GM15510 (cell line): ENCODE data around the gene TMEM151A.

Source experiments
- POLR2A ChIP-seq: IDR thresholded peaks from 3 replicates; pipeline ENCODE4 v1.6.1; 2011; ENCODE audit warnings: borderline replicate concordance; ENCODE audit not compliant: insufficient read length; ENCODE audit errors: extremely low read depth

The TMEM151A gene

GRCh38 chr11:66265531-66266377, 25.9 kb upstream of the TMEM151A start:
- TF ChIP-seq POLR2A, result no peak

- TF ChIP-seq POLR2A, result no peak
These were observed 25.2 kb upstream of the TMEM151A start for GRCh38 chr11:66266378-66267038.

- no peak for TF ChIP-seq POLR2A
These were observed 24.7 kb upstream of the TMEM151A start for GRCh38 chr11:66267039-66267378.

GRCh38 chr11:66267379-66268243, 24.1 kb upstream of the TMEM151A start:
- peak; percentile 26 for TF ChIP-seq POLR2A

DNA sequence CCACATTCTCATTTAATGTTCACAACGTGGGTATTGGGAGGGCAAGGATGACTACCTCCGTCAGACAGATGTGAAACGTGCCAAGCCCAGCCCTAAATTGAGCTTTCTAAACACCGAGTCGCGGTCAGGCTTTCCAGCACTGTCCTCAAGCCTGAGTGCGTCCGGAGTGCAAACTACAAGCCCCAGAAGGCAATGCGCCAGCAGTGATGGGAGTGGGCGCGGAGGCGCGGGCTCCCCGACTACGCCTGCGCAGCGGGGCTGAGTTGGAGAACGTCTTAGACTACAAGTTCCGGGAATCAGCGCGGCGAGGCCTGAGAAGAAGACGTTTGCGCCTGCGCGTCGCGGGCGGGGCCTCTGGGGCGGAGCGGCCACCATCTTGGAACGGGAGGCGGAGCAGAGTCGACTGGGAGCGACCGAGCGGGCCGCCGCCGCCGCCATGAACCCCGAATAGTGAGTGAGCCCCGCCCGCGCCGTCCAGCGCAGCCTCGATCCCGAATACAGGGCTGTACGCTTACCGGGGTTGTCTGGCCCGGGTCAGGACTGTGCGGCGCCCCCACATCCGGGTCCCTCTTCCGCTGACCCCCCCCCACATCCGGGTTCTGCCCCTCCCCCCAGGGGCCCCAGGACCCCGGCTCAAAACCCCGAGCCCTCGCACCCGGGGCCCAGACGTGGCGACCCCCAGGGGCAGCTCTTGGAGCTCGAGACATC, 23.3 kb upstream of the TMEM151A start, which contains the start of gene RAB1B:
Gene RAB1B (plus strand): TSS at position 396 of the 708 bp plus-strand sequence. CDS start 41 bp downstream, at position 437.
- TF ChIP-seq POLR2A, result peak; percentile 71

DNA sequence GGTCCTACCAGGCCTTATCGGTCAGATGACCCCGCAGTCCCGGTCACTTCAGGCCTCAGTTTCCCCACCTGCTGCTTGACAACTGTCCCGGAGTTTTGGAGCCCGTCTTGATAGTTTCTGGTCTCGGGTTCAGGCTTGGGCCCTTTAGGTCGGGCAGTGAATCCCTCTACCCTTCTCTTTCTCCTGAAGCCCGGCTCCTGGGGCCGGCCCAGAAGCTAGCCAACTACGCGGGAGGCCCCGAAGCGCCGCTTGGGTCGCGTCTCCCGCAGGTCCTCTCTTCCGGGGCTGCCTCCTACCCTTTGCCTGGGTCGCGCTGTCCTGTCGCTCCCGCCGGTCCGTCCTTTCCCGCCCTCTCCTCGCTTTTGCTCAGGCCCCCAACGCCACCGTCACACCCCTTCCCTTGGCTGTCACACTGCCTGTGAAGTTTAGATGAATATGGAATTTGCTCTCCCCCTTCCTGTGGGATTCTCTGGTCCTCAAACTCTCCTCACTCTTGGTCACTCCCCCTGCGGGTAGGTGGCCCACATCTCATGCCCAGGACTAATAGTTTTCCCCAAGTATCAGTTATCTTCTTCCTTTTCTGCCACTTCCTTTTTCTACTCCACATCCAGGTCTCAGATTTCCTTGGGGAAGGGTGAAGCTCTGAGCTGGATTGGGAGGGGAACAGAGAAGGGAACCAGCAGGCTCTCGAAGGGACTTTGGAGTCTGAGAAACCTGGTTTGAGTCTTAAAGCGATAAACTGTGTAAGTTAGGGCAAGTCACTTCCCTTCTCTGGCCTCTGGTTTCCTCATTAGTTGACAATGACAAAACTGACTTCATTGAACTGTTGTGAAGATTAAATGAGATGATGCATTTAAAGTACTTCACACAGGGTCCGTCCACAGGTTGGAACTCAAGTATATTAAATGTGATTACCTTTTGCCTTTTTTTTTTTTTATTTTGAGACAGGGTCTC, 22.5 kb upstream of the TMEM151A start:
- no peak for TF ChIP-seq POLR2A

DNA sequence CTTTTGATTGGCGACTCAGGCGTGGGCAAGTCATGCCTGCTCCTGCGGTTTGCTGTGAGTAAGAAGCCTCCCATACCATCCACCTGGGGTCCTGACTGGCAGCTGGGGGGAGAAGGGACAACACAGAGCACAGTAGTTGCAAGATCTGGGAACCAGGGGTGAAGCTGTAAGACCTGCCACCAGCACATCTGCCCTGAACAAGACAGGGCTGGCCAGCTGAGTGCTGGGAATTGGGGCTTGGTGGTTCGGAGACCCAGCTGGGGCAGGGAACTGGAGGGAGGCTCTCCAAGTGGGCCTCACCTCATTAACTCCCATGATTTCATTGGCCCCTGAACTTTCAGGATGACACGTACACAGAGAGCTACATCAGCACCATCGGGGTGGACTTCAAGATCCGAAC, 19.9 kb upstream of the TMEM151A start:
- TF ChIP-seq POLR2A, result no peak

DNA sequence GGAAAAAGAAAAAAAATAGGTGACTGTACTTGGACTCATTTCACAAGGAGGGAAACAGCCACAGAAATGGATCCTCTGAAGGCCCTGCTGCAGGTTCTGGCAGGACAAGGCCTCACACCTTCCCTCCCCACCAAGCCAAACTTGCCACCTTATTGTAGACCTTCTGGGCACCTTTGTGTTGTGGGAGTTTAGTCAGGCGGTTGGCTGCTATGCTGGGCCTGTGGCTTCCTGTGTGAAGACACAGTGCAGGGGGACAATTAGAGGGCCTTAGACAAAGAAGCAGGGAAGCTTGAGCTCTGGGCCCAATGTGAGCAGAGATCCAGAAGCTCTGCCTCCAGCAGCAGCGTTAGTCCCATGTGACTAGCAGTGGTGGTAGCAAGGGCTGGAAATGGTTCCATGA, 19.1 kb upstream of the TMEM151A start:
- no peak for TF ChIP-seq POLR2A

GRCh38 chr11:66274219-66274618, 17.5 kb upstream of the TMEM151A start:
- TF ChIP-seq POLR2A, result no peak

DNA sequence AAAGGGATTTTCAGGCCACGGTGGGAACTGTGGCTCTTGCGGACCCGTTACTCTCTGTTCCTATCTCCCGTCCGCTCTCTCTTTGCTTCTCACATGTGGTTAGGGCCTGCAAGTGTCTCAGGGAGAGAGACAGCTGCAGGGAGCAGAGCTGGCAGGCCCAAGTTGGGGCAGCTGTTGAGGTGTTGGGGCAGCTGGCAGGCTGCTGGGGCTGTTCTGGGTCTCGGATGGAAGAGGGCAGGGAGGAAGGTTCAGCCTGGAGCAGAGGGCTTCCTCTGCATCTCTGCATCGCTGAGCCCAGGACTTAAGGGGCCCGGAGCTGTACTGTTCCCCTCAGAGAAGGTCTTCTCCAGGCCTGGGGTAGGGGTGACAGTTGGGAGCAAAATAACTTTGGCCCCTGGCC, 16.3 kb upstream of the TMEM151A start:
- TF ChIP-seq POLR2A, result no peak

GRCh38 chr11:66275984-66276612, 15.6 kb upstream of the TMEM151A start:
- no peak for TF ChIP-seq POLR2A

- no peak for TF ChIP-seq POLR2A
These were observed 14.0 kb upstream of the TMEM151A start, which contains the start of gene CNIH2 for GRCh38 chr11:66277471-66278362. Gene CNIH2 (plus strand): TSS chr11:66278175. CDS start chr11:66278457, 282 bp downstream.

GRCh38 chr11:66278363-66279091, 13.2 kb upstream of the TMEM151A start:
- no peak for TF ChIP-seq POLR2A
